Measurements from ENCODE around the gene PPP2R3C. TPM values are rescaled to one million over a fixed set of nuclear protein-coding genes. Genes with fewer than 3 reads are reported as not detected.
"Not testable (repeated sequence)": the region's sequence is repeated elsewhere in the genome, so short reads cannot be mapped to it uniquely, and the experiment has no call there.

Gene PPP2R3C
- total and polyA plus RNA-seq, 2 of the 13 experiments (the other 11 are each of a cell fraction or from before 2014, with no cell fraction given), result 63.4 to 102 TPM

GRCh38 chr14:35065731-35066130 lies 56.1 kb downstream of the PPP2R3C start:
- H3K9me3 ChIP-seq (ENCODE audit: low read length); H3K9ac ChIP-seq (ENCODE audit: insufficient read depth, low read depth, low read length); H2AFZ ChIP-seq (ENCODE audit: low read length); BruUV-seq (replicated peaks); H3K4me2 ChIP-seq (ENCODE audit: low read depth, low read length); H3K79me2 ChIP-seq (ENCODE audit: insufficient read depth, low read length); H3K4me1 ChIP-seq (ENCODE audit: insufficient read depth, low read length); FAIRE-seq; DNase-seq (ENCODE audit: low spot score); in situ Hi-C loops (cut with HindIII; ENCODE audit: extremely low pct_ligation_motif_present, low pct_unique_long_range_greater_than_20kb); H3K27ac ChIP-seq (ENCODE audit: extremely low read length, insufficient read depth, low read length); H3K27me3 ChIP-seq (ENCODE audit: control insufficient read depth in 1 of 2, insufficient read depth in 2 of 2, low read length in 2 of 2); ATAC-seq; intact Hi-C loops (cut with micrococcal nuclease; ENCODE audit: unreplicated experiment); CTCF ChIA-PET (ENCODE audit: low intra/inter-chr PET ratio, low total read pairs); H4K20me1 ChIP-seq (ENCODE audit: insufficient read depth, low read length); H3K4me3 ChIP-seq (replicated peaks in 1 of 3; ENCODE audit: insufficient read depth in 1 of 3, low read depth in 2 of 3, low read length in 3 of 3): not testable (repeated sequence)
- WGBS (ENCODE audit: low lambda C conversion rate), result 94% methylated on average over 5 of the region's 5 CpGs
- peaks cover 9 to 18% of the 10 kb centered on the region in 2 experiments; a peak in 4 of 5 replicates for H3K36me3 ChIP-seq (replicated peaks in 1 of 2; ENCODE audit: control insufficient read depth in 1 of 2, insufficient read depth in 2 of 2, low read length in 2 of 2)
- POLR2A ChIA-PET, result interaction anchor here (0.6 to 2.9 kb wide), 4 partner anchors 11 to 34 kb away, joined by 3 to 11 read pairs (median 4); partner anchors contain the start of gene FAM177A1
- TF ChIP-seq GMEB1 (CRISPR knock-in tag; IDR thresholded peaks at IDR 0.05; ENCODE audit: borderline replicate concordance), result 0 out of 2 replicates have a peak, but pooled peaks have one; percentile 22

GRCh38 chr14:35061113-35061791 lies 60.5 kb downstream of the PPP2R3C start:
- FAIRE-seq; H3K27ac ChIP-seq (ENCODE audit: extremely low read length, insufficient read depth, low read length); H2AFZ ChIP-seq (ENCODE audit: low read length); DNase-seq (ENCODE audit: low spot score); in situ Hi-C loops (cut with HindIII; ENCODE audit: extremely low pct_ligation_motif_present, low pct_unique_long_range_greater_than_20kb); H3K4me1 ChIP-seq (ENCODE audit: insufficient read depth, low read length); H3K4me3 ChIP-seq (replicated peaks in 1 of 3; ENCODE audit: insufficient read depth in 1 of 3, low read depth in 2 of 3, low read length in 3 of 3); POLR2A ChIA-PET; H3K27me3 ChIP-seq (ENCODE audit: control insufficient read depth in 1 of 2, insufficient read depth in 2 of 2, low read length in 2 of 2); H3K79me2 ChIP-seq (ENCODE audit: insufficient read depth, low read length); intact Hi-C loops (cut with micrococcal nuclease; ENCODE audit: unreplicated experiment); ATAC-seq; CTCF ChIA-PET (ENCODE audit: low intra/inter-chr PET ratio, low total read pairs); H4K20me1 ChIP-seq (ENCODE audit: insufficient read depth, low read length); H3K9ac ChIP-seq (ENCODE audit: insufficient read depth, low read depth, low read length); H3K4me2 ChIP-seq (ENCODE audit: low read depth, low read length); H3K9me3 ChIP-seq (ENCODE audit: low read length): not testable (repeated sequence)
- peaks cover 13 to 32% of the 10 kb centered on the region in 2 experiments for H3K36me3 ChIP-seq (replicated peaks in 1 of 2; ENCODE audit: control insufficient read depth in 1 of 2, insufficient read depth in 2 of 2, low read length in 2 of 2)
- WGBS (ENCODE audit: low lambda C conversion rate), result 96% methylated on average over 1 of the region's 1 CpG
- BruUV-seq (replicated peaks), result TSS peak; percentile 4
